Ishikawa (cell line): ENCODE measurements around the gene RLN2.

Experiments
- CEBPB ChIP-seq: IDR thresholded peaks from 2 replicates; pipeline ENCODE4 v1.6.1; 2012
- CREB1 ChIP-seq: IDR thresholded peaks from 2 replicates; pipeline ENCODE4 v1.6.1; 2012; ENCODE audit warnings: low read depth
- EGR1 ChIP-seq: IDR thresholded peaks from 2 replicates; pipeline ENCODE4 v1.6.1; 2012
- EP300 ChIP-seq: IDR thresholded peaks from 2 replicates; pipeline ENCODE4 v1.6.1; 2012; ENCODE audit warnings: borderline replicate concordance
- NFIC ChIP-seq: IDR thresholded peaks from 2 replicates; pipeline ENCODE4 v1.6.1; 2012
- RAD21 ChIP-seq: IDR thresholded peaks from 2 replicates; pipeline ENCODE4 v1.6.1; 2012; ENCODE audit warnings: low read depth
- REST ChIP-seq: IDR thresholded peaks from 2 replicates; pipeline ENCODE4 v1.6.1; 2012; ENCODE audit warnings: low read depth, mild to moderate bottlenecking
- TAF1 ChIP-seq: IDR thresholded peaks from 2 replicates; pipeline ENCODE4 v1.6.1; 2012; ENCODE audit warnings: low read depth, mild to moderate bottlenecking
- ZBTB7A ChIP-seq: IDR thresholded peaks from 2 replicates; pipeline ENCODE4 v1.6.1; 2012; ENCODE audit warnings: low read depth

- TF ChIP-seq EGR1 = no peak
- no peak for TF ChIP-seq RAD21
- TF ChIP-seq TAF1 = no peak
- no peak for TF ChIP-seq EP300
- no peak for TF ChIP-seq CREB1
- TF ChIP-seq ZBTB7A = no peak
- no peak for TF ChIP-seq REST
- no peak for TF ChIP-seq CEBPB
- TF ChIP-seq NFIC = no peak
Measured at GRCh38 chr9:5278486-5278885, 26.0 kb downstream of the RLN2 start.
